GM19395 (cell line): ENCODE results near the gene TSSK3.

Source experiments
- ATAC-seq: cut with Tn5 transposase; IDR thresholded peaks from one replicate; pipeline ENCODE4 v1.9.1; 2021; ENCODE audit warnings: mild to moderate bottlenecking, moderate library complexity; ENCODE audit not compliant: unreplicated experiment

Gene TSSK3

GRCh38 chr1:32362474-32363313, at the start of gene TSSK3, which contains the start of gene FAM229A:
TSS of gene TSSK3 (plus strand) at chr1:32362539. CDS start at chr1:32362702, 163 bp downstream.
TSS of gene FAM229A (minus strand) at chr1:32362485. CDS start at chr1:32362091, 394 bp downstream.
- ATAC-seq = no peak

- ATAC-seq = no peak
Measured at GRCh38 chr1:32316903-32317277, 45.4 kb upstream of the TSSK3 start.

- no peak for ATAC-seq
Measured at GRCh38 chr1:32318127-32318869, 44.0 kb upstream of the TSSK3 start.

GRCh38 chr1:32321712-32322291, 40.5 kb upstream of the TSSK3 start:
- ATAC-seq = no peak

- no peak for ATAC-seq
Measured at GRCh38 chr1:32327204-32327603, 35.1 kb upstream of the TSSK3 start.

GRCh38 chr1:32329931-32330466, 32.3 kb upstream of the TSSK3 start:
- no peak for ATAC-seq

GRCh38 chr1:32330558-32331151, 31.7 kb upstream of the TSSK3 start:
- ATAC-seq = no peak

- no peak for ATAC-seq
Measured at GRCh38 chr1:32331549-32331948, 30.8 kb upstream of the TSSK3 start.

GRCh38 chr1:32332290-32333079, 29.9 kb upstream of the TSSK3 start:
- ATAC-seq = no peak

DNA sequence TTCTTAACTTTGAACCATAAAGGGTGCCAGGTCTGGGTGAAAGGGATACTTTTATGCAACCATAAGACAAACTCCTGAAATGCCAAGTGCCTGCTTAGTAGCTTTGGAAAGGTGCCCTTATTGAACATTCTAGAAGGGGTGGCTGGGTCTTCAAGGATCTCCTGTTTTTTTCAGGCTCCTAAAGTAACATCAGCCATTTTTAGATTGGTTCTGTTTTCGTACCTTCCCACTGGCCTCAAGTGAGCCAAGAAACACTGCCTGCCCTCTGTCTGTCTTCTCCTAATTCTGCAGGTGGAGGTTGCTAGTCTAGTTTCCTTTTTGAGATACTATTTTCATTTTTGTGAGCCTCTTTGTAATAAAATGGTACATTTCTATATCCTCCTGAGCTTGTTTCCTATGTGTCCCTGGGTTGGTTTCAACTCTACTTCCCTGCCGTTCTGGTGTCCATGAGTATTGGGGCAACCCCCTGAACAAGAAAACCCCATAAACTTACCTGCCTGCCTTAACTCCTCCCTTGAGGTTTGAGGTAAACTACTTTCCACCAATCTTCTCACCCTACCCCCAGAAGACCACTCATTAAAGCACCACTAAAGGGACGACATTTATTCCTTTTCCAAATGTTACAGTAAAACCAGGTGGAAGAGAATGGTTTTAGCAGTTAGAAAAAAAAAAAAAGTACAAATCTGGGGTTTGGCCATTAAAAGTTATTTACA, 28.9 kb upstream of the TSSK3 start:
- no peak for ATAC-seq

- ATAC-seq = no peak
Measured at GRCh38 chr1:32334274-32334861, 28.0 kb upstream of the TSSK3 start.

- no peak for ATAC-seq
Measured at GRCh38 chr1:32334864-32335534, 27.3 kb upstream of the TSSK3 start.

DNA sequence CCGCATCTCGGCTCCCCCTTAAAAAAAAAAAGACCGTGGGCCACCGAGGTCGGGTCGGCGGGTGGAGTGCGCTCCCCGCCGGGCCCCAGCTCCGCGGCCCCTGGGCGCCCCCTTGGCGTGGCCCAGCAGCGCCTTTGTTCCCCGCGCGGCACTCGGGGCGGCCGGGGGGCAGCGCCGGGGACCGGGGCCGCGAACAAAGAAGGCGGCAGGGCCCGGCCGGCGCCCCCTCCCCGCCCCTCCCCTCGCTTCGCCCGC, 26.9 kb upstream of the TSSK3 start:
- no peak for ATAC-seq

- no peak for ATAC-seq
Measured at GRCh38 chr1:32335790-32336590, 26.3 kb upstream of the TSSK3 start, which contains the start of gene MARCKSL1. TSS of gene MARCKSL1 (minus strand) at chr1:32336233. CDS start at chr1:32336033, 200 bp downstream.

- ATAC-seq = no peak
Measured at GRCh38 chr1:32336591-32336932, 25.8 kb upstream of the TSSK3 start.

DNA sequence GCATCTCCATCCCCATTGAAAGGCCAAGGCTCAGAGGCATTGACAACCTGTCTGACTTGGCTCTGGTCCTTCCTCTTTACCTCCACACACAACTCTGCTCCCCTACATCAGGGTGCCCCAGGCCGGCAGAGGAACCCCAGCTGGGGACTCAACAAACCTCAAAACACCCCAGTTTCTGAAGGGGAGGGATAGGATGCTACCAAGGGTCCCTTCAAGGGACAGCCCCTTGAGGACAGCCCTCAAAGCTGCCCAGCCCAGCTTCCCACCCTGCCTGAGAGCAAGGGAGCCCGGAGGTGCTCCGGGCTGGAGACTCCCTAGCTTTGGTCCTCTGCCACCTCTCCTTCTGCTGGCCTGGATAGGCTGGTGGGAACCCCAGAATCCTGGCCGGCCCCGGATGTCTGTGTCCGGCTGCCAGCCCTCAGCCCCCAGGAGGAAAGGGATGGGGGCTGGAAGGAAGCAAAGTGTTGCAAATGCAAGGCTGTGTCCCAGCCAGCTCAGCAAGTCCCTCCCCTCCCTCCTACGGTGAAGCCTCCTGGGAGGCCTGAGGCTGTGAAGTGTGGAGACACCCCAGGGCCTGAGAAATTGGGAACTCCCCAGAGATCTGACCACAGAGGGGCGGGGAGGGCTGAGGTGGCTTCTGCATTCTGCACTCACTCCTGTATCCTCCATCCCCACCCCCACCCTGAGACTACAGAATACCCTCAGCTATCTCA, 25.2 kb upstream of the TSSK3 start:
- peak; percentile 30 for ATAC-seq

DNA sequence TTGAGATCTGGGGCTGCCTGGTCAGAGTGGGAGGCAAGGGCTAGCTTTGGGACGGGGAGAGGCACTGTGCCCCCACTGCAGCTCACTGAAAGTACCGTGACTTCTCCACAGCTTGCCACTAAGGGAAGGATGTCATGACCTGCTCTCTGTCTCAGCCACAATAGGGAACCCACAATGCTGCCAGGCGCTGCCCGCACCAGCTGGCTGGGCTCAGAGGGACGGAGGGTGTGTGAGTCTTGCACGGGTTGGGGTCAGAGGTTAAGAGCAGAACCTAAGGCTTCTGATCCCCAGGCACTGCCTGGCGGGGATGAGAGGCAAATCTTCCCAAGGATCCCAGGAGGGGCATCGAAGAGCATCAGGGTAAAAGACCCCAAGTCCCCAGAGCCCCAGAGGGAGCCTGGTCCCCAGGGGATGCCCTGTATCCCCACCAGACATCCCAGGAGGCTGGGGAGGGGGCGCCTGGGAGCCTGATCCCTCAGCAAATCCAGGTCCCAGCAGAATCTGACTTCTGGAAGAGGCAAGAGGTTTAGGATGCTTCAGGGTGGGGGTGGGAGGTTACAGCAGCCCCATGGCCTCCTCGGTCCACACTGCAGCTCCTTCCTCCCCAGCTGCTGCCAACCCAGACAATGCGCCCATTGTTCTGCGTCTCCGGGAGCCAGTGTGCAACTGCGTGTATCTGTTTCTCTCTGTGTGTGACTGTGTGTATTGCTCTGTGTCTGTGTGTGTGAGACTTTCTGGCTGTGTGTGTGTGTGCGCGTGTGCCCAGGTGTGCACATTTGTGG, 24.3 kb upstream of the TSSK3 start:
- no peak for ATAC-seq
